ENCODE measurements around the gene PPP1R1C. TPM values are rescaled to one million over a fixed set of nuclear protein-coding genes. Genes with fewer than 3 reads are reported as not detected.

Gene PPP1R1C
- total RNA-seq, 4 donors from 2014 or later = 0.11 TPM; not detected in 3

- Histone ChIP-seq H3K4me1 (no peaks in the 10 kb centered on the region), H3K36me3 (no peaks in the 10 kb centered on the region), H3K27me3 (no peaks in the 10 kb centered on the region), H3K4me3 (no peak overlapping the region), H3K27ac (replicated peaks in 1 of 4) (no peak overlapping the region), H3K9me3 (no peaks in the 10 kb centered on the region)
- WGBS = 100% methylated on average over 1 of the region's 1 CpG
- intact Hi-C loops (cut with DNase I) = no loop called here
- no peak for DNase-seq (ENCODE audit: extremely low spot score)
- TF ChIP-seq, protein P1, sequence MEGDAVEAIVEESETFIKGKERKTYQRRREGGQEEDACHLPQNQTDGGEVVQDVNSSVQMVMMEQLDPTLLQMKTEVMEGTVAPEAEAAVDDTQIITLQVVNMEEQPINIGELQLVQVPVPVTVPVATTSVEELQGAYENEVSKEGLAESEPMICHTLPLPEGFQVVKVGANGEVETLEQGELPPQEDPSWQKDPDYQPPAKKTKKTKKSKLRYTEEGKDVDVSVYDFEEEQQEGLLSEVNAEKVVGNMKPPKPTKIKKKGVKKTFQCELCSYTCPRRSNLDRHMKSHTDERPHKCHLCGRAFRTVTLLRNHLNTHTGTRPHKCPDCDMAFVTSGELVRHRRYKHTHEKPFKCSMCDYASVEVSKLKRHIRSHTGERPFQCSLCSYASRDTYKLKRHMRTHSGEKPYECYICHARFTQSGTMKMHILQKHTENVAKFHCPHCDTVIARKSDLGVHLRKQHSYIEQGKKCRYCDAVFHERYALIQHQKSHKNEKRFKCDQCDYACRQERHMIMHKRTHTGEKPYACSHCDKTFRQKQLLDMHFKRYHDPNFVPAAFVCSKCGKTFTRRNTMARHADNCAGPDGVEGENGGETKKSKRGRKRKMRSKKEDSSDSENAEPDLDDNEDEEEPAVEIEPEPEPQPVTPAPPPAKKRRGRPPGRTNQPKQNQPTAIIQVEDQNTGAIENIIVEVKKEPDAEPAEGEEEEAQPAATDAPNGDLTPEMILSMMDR (IDR thresholded peaks at IDR 0.05) = no peak
- TF ChIP-seq EP300 (IDR thresholded peaks at IDR 0.05) (no peak), POLR2AphosphoS5 (IDR thresholded peaks at IDR 0.05) (no peak), POLR2A (IDR thresholded peaks at IDR 0.05; ENCODE audit: low read depth) (no peak)
Measured at GRCh38 chr2:182164686-182165085, 179.0 kb downstream of the PPP1R1C start.

DNA sequence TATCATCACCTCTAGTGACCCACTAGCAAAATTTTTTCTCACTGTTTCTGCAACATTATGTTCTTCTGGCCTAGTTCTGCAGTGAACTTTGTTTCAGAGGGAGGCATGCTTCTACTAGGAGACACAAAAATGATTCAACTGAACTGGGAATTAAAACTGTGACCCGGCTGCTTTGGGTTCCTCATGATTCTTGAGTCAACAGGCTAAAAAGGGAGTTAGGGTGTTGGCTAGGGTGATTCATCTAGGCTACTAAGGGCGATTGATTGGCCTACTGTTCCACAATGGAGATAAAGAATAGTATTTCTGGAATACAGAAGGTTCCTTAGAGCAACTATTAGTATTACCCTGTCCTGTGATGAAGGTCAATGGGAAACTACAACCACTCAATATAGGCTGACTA, 179.5 kb downstream of the PPP1R1C start:
- intact Hi-C loops (cut with DNase I) = no loop called here
- 83% methylated on average over 2 of the region's 2 CpGs for WGBS
- no peak overlapping the region for H3K4me3 ChIP-seq
- H3K9me3 ChIP-seq = no peaks in the 10 kb centered on the region
- no peak overlapping the region for H3K27ac ChIP-seq (replicated peaks in 1 of 4)
- H3K36me3 ChIP-seq = no peaks in the 10 kb centered on the region
- no peaks in the 10 kb centered on the region for H3K27me3 ChIP-seq
- H3K4me1 ChIP-seq = no peaks in the 10 kb centered on the region
- TF ChIP-seq, protein P1 (IDR thresholded peaks at IDR 0.05) = no peak
- TF ChIP-seq POLR2AphosphoS5 (IDR thresholded peaks at IDR 0.05) = no peak
- no peak for TF ChIP-seq POLR2A (IDR thresholded peaks at IDR 0.05; ENCODE audit: low read depth)
- no peak for DNase-seq (ENCODE audit: extremely low spot score)

DNA sequence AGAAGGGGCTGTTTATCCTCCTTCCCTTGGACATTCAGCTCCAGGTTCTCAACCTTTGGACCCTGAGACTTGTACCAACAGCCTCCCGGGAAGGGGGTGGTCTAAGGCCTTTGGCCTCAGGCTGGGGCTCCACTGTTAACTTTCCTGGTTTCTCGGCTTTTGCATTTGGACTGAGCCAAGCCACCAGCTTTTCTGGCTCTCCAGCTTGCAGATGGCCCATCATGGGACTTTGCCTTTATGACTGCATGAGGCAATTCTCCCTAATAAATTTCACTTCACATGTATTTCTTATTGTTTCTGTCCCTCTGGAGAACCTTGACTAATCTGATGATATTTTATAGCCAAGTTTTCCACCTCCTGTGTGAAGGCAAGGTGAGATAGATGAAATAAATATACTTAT, 180.8 kb downstream of the PPP1R1C start:
- WGBS = 100% methylated on average over 2 of the region's 2 CpGs
- DNase-seq (ENCODE audit: extremely low spot score) = no peak
- H3K4me3 ChIP-seq = no peak overlapping the region
- H3K27me3 ChIP-seq = no peaks in the 10 kb centered on the region
- H3K36me3 ChIP-seq = no peaks in the 10 kb centered on the region
- H3K27ac ChIP-seq (replicated peaks in 1 of 4) = no peak overlapping the region
- intact Hi-C loops (cut with DNase I) = no loop called here
- H3K4me1 ChIP-seq = no peaks in the 10 kb centered on the region
- TF ChIP-seq, protein P1 (IDR thresholded peaks at IDR 0.05) = no peak
- TF ChIP-seq POLR2AphosphoS5 (IDR thresholded peaks at IDR 0.05) (no peak), EP300 (IDR thresholded peaks at IDR 0.05) (no peak), POLR2A (IDR thresholded peaks at IDR 0.05; ENCODE audit: low read depth) (no peak)
- H3K9me3 ChIP-seq = no peaks in the 10 kb centered on the region

- H3K27ac ChIP-seq (replicated peaks in 1 of 4) = no peak overlapping the region
Measured at GRCh38 chr2:182166841-182167240, 181.2 kb downstream of the PPP1R1C start.

More at GRCh38 chr2:182166841-182167240, 181.2 kb downstream of the PPP1R1C start:
- WGBS = 78% methylated on average over 2 of the region's 2 CpGs
- no peak for TF ChIP-seq POLR2AphosphoS5 (IDR thresholded peaks at IDR 0.05)
- no peak overlapping the region for H3K4me3 ChIP-seq
- H3K36me3 ChIP-seq = no peaks in the 10 kb centered on the region
- no peaks in the 10 kb centered on the region for H3K9me3 ChIP-seq
- H3K4me1 ChIP-seq = no peaks in the 10 kb centered on the region
- no peaks in the 10 kb centered on the region for H3K27me3 ChIP-seq
- no peak for DNase-seq (ENCODE audit: extremely low spot score)
- intact Hi-C loops (cut with DNase I) = no loop called here

Small RNA genes lying within 50 kb of the gene (small RNA-seq; reads per million reads assigned to genes)
- 0 reads per million in 3 donors for gene RNA5SP113

Other genes starting within 250 kb of the PPP1R1C start
- gene ITPRID2, start 94.1 kb upstream of the PPP1R1C start, total RNA-seq = 100 to 1,000 TPM in 3 of 4 donors, 10 to 100 TPM in 1; 98.6 to 113 (median 103) TPM

Measured in esophagus muscularis mucosa (tissue), 4 donors.